Type B pancreatic cell (in vitro differentiated cells): ENCODE results near the gene TOM1L2. TPM values are rescaled to one million over a fixed set of nuclear protein-coding genes. Genes with fewer than 3 reads are reported as not detected.
"Not testable (repeated sequence)": the region's sequence is repeated elsewhere in the genome, so short reads cannot be mapped to it uniquely, and the experiment has no call there.

ENCODE experiments used
- DNase-seq: peaks from one replicate; pipeline ENCODE4 v3.0.0; 2021; ENCODE audit warnings: mixed read lengths; ENCODE audit not compliant: unreplicated experiment; ENCODE audit errors: extremely low spot score
- H3K27ac Mint-ChIP-seq: 2 replicates; pipeline ENCODE4 v1.8.0; 2021; ENCODE audit warnings: mild to moderate bottlenecking, mixed read lengths
- H3K27me3 Mint-ChIP-seq: 2 replicates; pipeline ENCODE4 v1.8.0; 2021; ENCODE audit warnings: mixed read lengths
- H3K36me3 Mint-ChIP-seq: 2 replicates; pipeline ENCODE4 v1.8.0; 2021; ENCODE audit warnings: mixed read lengths
- H3K4me1 Mint-ChIP-seq: one replicate; pipeline ENCODE4 v1.8.0; 2021; ENCODE audit warnings: mixed read lengths; ENCODE audit not compliant: unreplicated experiment
- H3K4me3 Mint-ChIP-seq: 2 replicates; pipeline ENCODE4 v1.8.0; 2021; ENCODE audit warnings: mild to moderate bottlenecking, mixed read lengths
- H3K9me3 Mint-ChIP-seq: 2 replicates; pipeline ENCODE4 v1.8.0; 2021; ENCODE audit warnings: mixed read lengths
- total RNA-seq: library from RNA; stranded (reverse); gene quantifications from 2 replicates; pipeline ENCODE4 v1.2.1, GENCODE V29; 2021; ENCODE audit warnings: low replicate concordance
- TF ChIP-seq, protein P1 (sequence below): fragments of 200-600 bp; sonication (generic); conservative IDR thresholded peaks from 2 replicates; pipeline ENCODE4 v1.5.0; 2021; ENCODE audit warnings: antibody characterized with exemption, mild to moderate bottlenecking

TOM1L2 gene
- total RNA-seq, 1 donor from 2014 or later: 62.5 TPM

GRCh38 chr17:18004345-18004744, 32.1 kb upstream of the TOM1L2 start:
- no peaks in the 10 kb centered on the region for H3K27me3 Mint-ChIP-seq
- TF ChIP-seq, protein P1, sequence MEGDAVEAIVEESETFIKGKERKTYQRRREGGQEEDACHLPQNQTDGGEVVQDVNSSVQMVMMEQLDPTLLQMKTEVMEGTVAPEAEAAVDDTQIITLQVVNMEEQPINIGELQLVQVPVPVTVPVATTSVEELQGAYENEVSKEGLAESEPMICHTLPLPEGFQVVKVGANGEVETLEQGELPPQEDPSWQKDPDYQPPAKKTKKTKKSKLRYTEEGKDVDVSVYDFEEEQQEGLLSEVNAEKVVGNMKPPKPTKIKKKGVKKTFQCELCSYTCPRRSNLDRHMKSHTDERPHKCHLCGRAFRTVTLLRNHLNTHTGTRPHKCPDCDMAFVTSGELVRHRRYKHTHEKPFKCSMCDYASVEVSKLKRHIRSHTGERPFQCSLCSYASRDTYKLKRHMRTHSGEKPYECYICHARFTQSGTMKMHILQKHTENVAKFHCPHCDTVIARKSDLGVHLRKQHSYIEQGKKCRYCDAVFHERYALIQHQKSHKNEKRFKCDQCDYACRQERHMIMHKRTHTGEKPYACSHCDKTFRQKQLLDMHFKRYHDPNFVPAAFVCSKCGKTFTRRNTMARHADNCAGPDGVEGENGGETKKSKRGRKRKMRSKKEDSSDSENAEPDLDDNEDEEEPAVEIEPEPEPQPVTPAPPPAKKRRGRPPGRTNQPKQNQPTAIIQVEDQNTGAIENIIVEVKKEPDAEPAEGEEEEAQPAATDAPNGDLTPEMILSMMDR: no peak
- no peak overlapping the region for H3K4me3 Mint-ChIP-seq
- no peak for DNase-seq
- H3K9me3 Mint-ChIP-seq: no peaks in the 10 kb centered on the region
- H3K36me3 Mint-ChIP-seq: peaks cover 5% of the 10 kb centered on the region
- no peak overlapping the region for H3K27ac Mint-ChIP-seq
- H3K4me1 Mint-ChIP-seq: peaks cover 13% of the 10 kb centered on the region

GRCh38 chr17:18002171-18002570, 30.0 kb upstream of the TOM1L2 start:
- DNase-seq: no peak
- no peaks in the 10 kb centered on the region for H3K9me3 Mint-ChIP-seq
- H3K27ac Mint-ChIP-seq: no peak overlapping the region
- peaks cover 5% of the 10 kb centered on the region for H3K36me3 Mint-ChIP-seq
- TF ChIP-seq, protein P1: no peak
- peaks cover 15% of the 10 kb centered on the region for H3K4me1 Mint-ChIP-seq
- H3K27me3 Mint-ChIP-seq: no peaks in the 10 kb centered on the region
- H3K4me3 Mint-ChIP-seq: no peak overlapping the region

DNA sequence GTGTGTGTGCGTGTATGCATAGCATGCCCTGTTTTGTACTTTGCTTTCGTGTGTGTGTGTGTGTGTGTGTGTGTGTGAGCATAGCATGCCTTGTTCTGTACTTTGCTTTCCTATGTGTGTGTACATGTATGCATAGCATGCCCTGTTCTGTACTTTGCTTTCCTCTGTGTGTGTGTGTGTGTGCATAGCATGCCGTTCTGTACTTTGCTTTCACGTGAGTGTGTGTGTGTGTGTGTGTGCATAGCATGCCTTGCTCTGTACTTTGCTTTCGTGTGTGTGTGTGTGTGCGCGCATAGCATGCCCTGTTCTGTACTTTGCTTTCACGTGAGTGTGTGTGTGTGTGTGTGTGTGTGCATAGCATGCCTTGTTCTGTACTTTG, 27.8 kb upstream of the TOM1L2 start:
- Mint-ChIP-seq H3K36me3 (no peaks in the 10 kb centered on the region), H3K27me3 (no peaks in the 10 kb centered on the region), H3K9me3 (no peaks in the 10 kb centered on the region), H3K27ac (no peak overlapping the region), H3K4me3 (no peak overlapping the region), H3K4me1 (peaks cover 15% of the 10 kb centered on the region)
- TF ChIP-seq, protein P1: no peak
- DNase-seq: no peak

GRCh38 chr17:17999364-18000029, 27.3 kb upstream of the TOM1L2 start:
- no peak for DNase-seq
- Mint-ChIP-seq H3K27me3 (no peaks in the 10 kb centered on the region), H3K27ac (no peak overlapping the region), H3K4me3 (no peak overlapping the region), H3K36me3 (no peaks in the 10 kb centered on the region), H3K9me3 (no peaks in the 10 kb centered on the region), H3K4me1 (peaks cover 15% of the 10 kb centered on the region)
- TF ChIP-seq, protein P1: no peak

DNA sequence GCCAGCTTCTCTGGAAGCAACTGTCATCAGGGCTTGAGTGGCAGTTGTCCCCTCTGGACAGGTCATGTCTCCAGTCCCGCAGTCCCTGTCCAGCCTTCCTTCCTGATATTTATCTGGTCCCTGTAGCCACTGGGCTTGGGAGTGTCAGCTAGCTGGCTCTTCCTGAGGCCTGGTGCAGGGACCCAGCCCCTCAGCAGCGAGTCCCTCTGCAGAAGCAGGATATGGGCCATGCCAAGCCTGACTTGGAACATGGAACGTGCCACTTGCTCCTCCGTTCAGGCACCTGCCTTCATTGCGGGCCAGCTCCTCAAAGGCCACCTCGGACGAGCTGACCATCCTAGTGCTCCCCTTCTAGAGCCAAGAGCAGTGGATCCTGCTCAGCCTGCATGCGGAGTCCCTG, 26.7 kb upstream of the TOM1L2 start:
- TF ChIP-seq, protein P1: no peak
- Mint-ChIP-seq H3K4me1 (peaks cover 15% of the 10 kb centered on the region), H3K27me3 (no peaks in the 10 kb centered on the region), H3K27ac (no peak overlapping the region), H3K9me3 (no peaks in the 10 kb centered on the region), H3K4me3 (no peak overlapping the region), H3K36me3 (no peaks in the 10 kb centered on the region)
- DNase-seq: no peak

DNA sequence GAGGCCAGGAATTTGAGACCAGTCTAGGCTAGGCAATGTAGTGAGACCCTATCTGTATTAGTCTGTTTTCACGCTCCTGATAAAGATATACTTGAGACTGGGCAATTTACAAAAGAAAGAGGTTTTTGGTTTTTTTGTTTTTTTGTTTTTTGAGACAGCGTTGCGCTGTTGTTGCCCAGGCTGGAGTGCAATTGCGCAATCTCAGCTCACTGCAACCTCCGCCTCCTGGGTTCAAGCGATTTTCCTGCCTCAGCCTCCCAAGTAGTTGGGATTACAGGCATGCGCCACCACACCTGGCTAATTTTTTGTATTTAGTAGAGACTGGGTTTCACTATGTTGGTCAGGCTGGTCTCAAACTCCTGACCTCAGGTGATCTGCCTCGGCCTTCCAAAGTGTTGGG, 23.7 kb upstream of the TOM1L2 start:
- not testable (repeated sequence) for H3K36me3 Mint-ChIP-seq, H3K4me3 Mint-ChIP-seq, H3K27ac Mint-ChIP-seq, H3K9me3 Mint-ChIP-seq, DNase-seq, H3K27me3 Mint-ChIP-seq
- peaks cover 11% of the 10 kb centered on the region for H3K4me1 Mint-ChIP-seq
